ENCODE results near the gene PNO1. TPM values are rescaled to one million over a fixed set of nuclear protein-coding genes. Genes with fewer than 3 reads are reported as not detected.

The PNO1 gene
- polyA plus RNA-seq, 2 donors, result 3.8 to 11.2 TPM

Other genes starting within 250 kb of the PNO1 start
- 10 to 100 TPM in 1 of 2 donors, 1 to 10 TPM in 1; 6.4 to 17.2 TPM for gene C1D, start 94.9 kb upstream of the PNO1 start, polyA plus RNA-seq
- 10 to 100 TPM; 11.9 to 17.5 TPM for gene PPP3R1, start 94.6 kb downstream of the PNO1 start, polyA plus RNA-seq
- gene CNRIP1, start 162.1 kb downstream of the PNO1 start, polyA plus RNA-seq, result 1 to 10 TPM; 2.1 to 3.8 TPM
- 1 to 10 TPM; 1.2 to 1.4 TPM for gene PLEK, start 207.4 kb downstream of the PNO1 start, polyA plus RNA-seq

Data from esophagus (tissue), 2 donors.